BLaER1 (cell line): ENCODE results near the gene ARHGAP42.
A peak's percentile ranks its signal among the peaks of the same experiment; 100 is the strongest.

Experiments used
- H3K27ac ChIP-seq: shearing (Covaris generic); formaldehyde crosslinking; 2 replicates; pipeline ENCODE4 v1.8.1; 2022
- H3K27me3 ChIP-seq: shearing (Covaris generic); formaldehyde crosslinking; 2 replicates; pipeline ENCODE4 v1.8.1; 2022
- H3K36me3 ChIP-seq: shearing (Covaris generic); formaldehyde crosslinking; 2 replicates; pipeline ENCODE4 v1.8.1; 2022
- H3K4me1 ChIP-seq: shearing (Covaris generic); formaldehyde crosslinking; 2 replicates; pipeline ENCODE4 v1.8.1; 2022
- H3K4me2 ChIP-seq: shearing (Covaris generic); formaldehyde crosslinking; 2 replicates; pipeline ENCODE4 v1.8.1; 2022
- H3K4me3 ChIP-seq: shearing (Covaris generic); formaldehyde crosslinking; 2 replicates; pipeline ENCODE4 v1.8.1; 2022
- H3K9ac ChIP-seq: shearing (Covaris generic); formaldehyde crosslinking; 2 replicates; pipeline ENCODE4 v1.8.1; 2022
- H3K9me3 ChIP-seq: shearing (Covaris generic); formaldehyde crosslinking; 2 replicates; pipeline ENCODE4 v1.8.1; 2022
- H4K20me1 ChIP-seq: shearing (Covaris generic); formaldehyde crosslinking; 2 replicates; pipeline ENCODE4 v1.8.1; 2022
- Cebpa-rat ChIP-seq: shearing (Covaris generic); IDR thresholded peaks from 2 replicates; pipeline ENCODE4 v1.8.1; 2022

The ARHGAP42 gene

GRCh38 chr11:100703801-100704575, 16.9 kb downstream of the ARHGAP42 start:
- Histone ChIP-seq H3K9ac (no peak overlapping the region), H3K4me2 (no peak overlapping the region), H3K27ac (no peak overlapping the region), H3K4me3 (no peak overlapping the region), H3K9me3 (peaks cover 7% of the 10 kb centered on the region; the same call in 1 of the 2 replicates), H3K4me1 (peaks cover 10% of the 10 kb centered on the region), H4K20me1 (no peaks in the 10 kb centered on the region), H3K36me3 (peaks cover 16% of the 10 kb centered on the region), H3K27me3 (no peaks in the 10 kb centered on the region)
- TF ChIP-seq Cebpa-rat: no peak

- peaks cover 10% of the 10 kb centered on the region for H3K4me1 ChIP-seq
- H3K27ac ChIP-seq: no peak overlapping the region
- peaks cover 15% of the 10 kb centered on the region for H3K36me3 ChIP-seq
- peaks cover 7% of the 10 kb centered on the region; the same call in 1 of the 2 replicates for H3K9me3 ChIP-seq
- no peak overlapping the region for H3K4me3 ChIP-seq
- no peak overlapping the region for H3K9ac ChIP-seq
- H3K4me2 ChIP-seq: no peak overlapping the region
- no peaks in the 10 kb centered on the region for H4K20me1 ChIP-seq
- H3K27me3 ChIP-seq: no peaks in the 10 kb centered on the region
- TF ChIP-seq Cebpa-rat: no peak
These were observed 18.4 kb downstream of the ARHGAP42 start for GRCh38 chr11:100705447-100705846.

GRCh38 chr11:100706179-100706578, 19.1 kb downstream of the ARHGAP42 start:
- TF ChIP-seq Cebpa-rat: no peak
- Histone ChIP-seq H3K27ac (no peak overlapping the region), H3K27me3 (no peaks in the 10 kb centered on the region), H3K9ac (no peak overlapping the region), H3K4me2 (peak overlapping the region; percentile 32; the same call in 1 of the 2 replicates), H3K4me1 (peaks cover 10% of the 10 kb centered on the region), H3K4me3 (no peak overlapping the region), H3K9me3 (peaks cover 5% of the 10 kb centered on the region; the same call in 1 of the 2 replicates), H4K20me1 (no peaks in the 10 kb centered on the region), H3K36me3 (peaks cover 7% of the 10 kb centered on the region)

GRCh38 chr11:100709233-100709957, 22.3 kb downstream of the ARHGAP42 start:
- Histone ChIP-seq H3K27me3 (no peaks in the 10 kb centered on the region), H3K4me1 (peaks cover 15% of the 10 kb centered on the region), H4K20me1 (no peaks in the 10 kb centered on the region), H3K27ac (no peak overlapping the region), H3K4me2 (no peak overlapping the region), H3K36me3 (no peaks in the 10 kb centered on the region), H3K9me3 (no peaks in the 10 kb centered on the region), H3K4me3 (no peak overlapping the region), H3K9ac (no peak overlapping the region)
- no peak for TF ChIP-seq Cebpa-rat

- Histone ChIP-seq H3K27ac (no peak overlapping the region), H3K36me3 (no peaks in the 10 kb centered on the region), H3K9me3 (no peaks in the 10 kb centered on the region), H3K9ac (no peak overlapping the region), H3K4me1 (peaks cover 30% of the 10 kb centered on the region), H4K20me1 (no peaks in the 10 kb centered on the region), H3K27me3 (no peaks in the 10 kb centered on the region), H3K4me2 (no peak overlapping the region), H3K4me3 (no peak overlapping the region)
- no peak for TF ChIP-seq Cebpa-rat
These were observed 24.9 kb downstream of the ARHGAP42 start for GRCh38 chr11:100711984-100712383.

- no peaks in the 10 kb centered on the region for H3K36me3 ChIP-seq
- TF ChIP-seq Cebpa-rat: no peak
- no peak overlapping the region for H3K27ac ChIP-seq
- no peaks in the 10 kb centered on the region for H3K9me3 ChIP-seq
- no peak overlapping the region for H3K4me3 ChIP-seq
- no peak overlapping the region for H3K4me2 ChIP-seq
- H3K27me3 ChIP-seq: no peaks in the 10 kb centered on the region
- no peaks in the 10 kb centered on the region for H4K20me1 ChIP-seq
- no peak overlapping the region for H3K9ac ChIP-seq
- peaks cover 36% of the 10 kb centered on the region for H3K4me1 ChIP-seq
These were observed 25.5 kb downstream of the ARHGAP42 start for GRCh38 chr11:100712583-100712982.

GRCh38 chr11:100715165-100715761, 28.2 kb downstream of the ARHGAP42 start:
- H3K9me3 ChIP-seq: no peaks in the 10 kb centered on the region
- no peaks in the 10 kb centered on the region for H3K36me3 ChIP-seq
- peaks cover 39% of the 10 kb centered on the region for H3K4me1 ChIP-seq
- peak overlapping the region; percentile 72 for H3K4me2 ChIP-seq
- TF ChIP-seq Cebpa-rat: no peak
- H3K27me3 ChIP-seq: no peaks in the 10 kb centered on the region
- H3K4me3 ChIP-seq: no peak overlapping the region
- no peaks in the 10 kb centered on the region for H4K20me1 ChIP-seq
- H3K9ac ChIP-seq: no peak overlapping the region
- no peak overlapping the region for H3K27ac ChIP-seq

GRCh38 chr11:100716838-100717237, 29.8 kb downstream of the ARHGAP42 start:
- peak overlapping the region; percentile 18; the same call in 1 of the 2 replicates for H3K27ac ChIP-seq
- peaks cover 39% of the 10 kb centered on the region for H3K4me1 ChIP-seq
- no peak overlapping the region for H3K9ac ChIP-seq
- H4K20me1 ChIP-seq: no peaks in the 10 kb centered on the region
- H3K4me2 ChIP-seq: peak overlapping the region; percentile 72
- TF ChIP-seq Cebpa-rat: no peak
- H3K4me3 ChIP-seq: no peak overlapping the region
- no peaks in the 10 kb centered on the region for H3K27me3 ChIP-seq
- no peaks in the 10 kb centered on the region for H3K36me3 ChIP-seq
- H3K9me3 ChIP-seq: no peaks in the 10 kb centered on the region

GRCh38 chr11:100719362-100719761, 32.3 kb downstream of the ARHGAP42 start:
- Histone ChIP-seq H3K4me3 (no peak overlapping the region), H3K27ac (no peak overlapping the region), H3K4me2 (no peak overlapping the region), H3K9ac (no peak overlapping the region), H3K9me3 (no peaks in the 10 kb centered on the region), H3K4me1 (peaks cover 34% of the 10 kb centered on the region), H4K20me1 (no peaks in the 10 kb centered on the region), H3K27me3 (no peaks in the 10 kb centered on the region), H3K36me3 (no peaks in the 10 kb centered on the region)
- TF ChIP-seq Cebpa-rat: no peak

- Histone ChIP-seq H3K27me3 (no peaks in the 10 kb centered on the region), H3K36me3 (no peaks in the 10 kb centered on the region), H3K9me3 (no peaks in the 10 kb centered on the region), H3K4me1 (peaks cover 31% of the 10 kb centered on the region), H3K27ac (no peak overlapping the region), H3K4me2 (no peak overlapping the region), H4K20me1 (no peaks in the 10 kb centered on the region), H3K9ac (no peak overlapping the region), H3K4me3 (no peak overlapping the region)
- TF ChIP-seq Cebpa-rat: no peak
These were observed 32.7 kb downstream of the ARHGAP42 start for GRCh38 chr11:100719809-100720221.
